H9 (cell line): ENCODE measurements around the gene DNHD1. TPM values are rescaled to one million over a fixed set of nuclear protein-coding genes. Genes with fewer than 3 reads are reported as not detected.

Experiments used
- DNase-seq: peaks from one replicate; pipeline ENCODE4 v3.0.0-alpha.2; 2017
- H2AFZ ChIP-seq: one replicate; pipeline ENCODE4 v1.6.1; 2013; ENCODE audit warnings: mild to moderate bottlenecking, low read length, control low read depth, moderate library complexity
- H2AK5ac ChIP-seq: 2 replicates; pipeline ENCODE4 v1.6.1; 2013; ENCODE audit warnings: low read length, control low read depth, mixed read lengths; ENCODE audit not compliant: insufficient read length
- H2BK120ac ChIP-seq: one replicate; pipeline ENCODE4 v1.6.1; 2013; ENCODE audit warnings: low read depth, mild to moderate bottlenecking, low read length, control low read depth, inconsistent platforms; ENCODE audit not compliant: poor library complexity, severe bottlenecking
- H2BK12ac ChIP-seq: 2 replicates; pipeline ENCODE4 v1.6.1; 2013; ENCODE audit warnings: low read length, control low read depth, mixed read lengths, low read depth; ENCODE audit not compliant: insufficient read length
- H2BK15ac ChIP-seq: 2 replicates; pipeline ENCODE4 v1.6.1; 2013; ENCODE audit warnings: low read depth, low read length, control low read depth
- H2BK20ac ChIP-seq: one replicate; pipeline ENCODE4 v1.6.1; 2013; ENCODE audit warnings: low read depth, mild to moderate bottlenecking, low read length, control low read depth, inconsistent platforms; ENCODE audit not compliant: poor library complexity, severe bottlenecking
- H2BK5ac ChIP-seq: 2 replicates; pipeline ENCODE4 v1.6.1; 2013; ENCODE audit warnings: low read length, control low read depth, mixed read lengths; ENCODE audit not compliant: insufficient read length
- H3K14ac ChIP-seq: 2 replicates; pipeline ENCODE4 v1.6.1; 2013; ENCODE audit warnings: low read length, control low read depth; ENCODE audit not compliant: insufficient read depth
- H3K18ac ChIP-seq: 2 replicates; pipeline ENCODE4 v1.6.1; 2013; ENCODE audit warnings: low read depth, mild to moderate bottlenecking, mixed read lengths, low read length, control low read depth; ENCODE audit not compliant: insufficient read length
- H3K23ac ChIP-seq: 2 replicates; pipeline ENCODE4 v1.6.1; 2013; ENCODE audit warnings: low read length, control low read depth, mixed read lengths, low read depth; ENCODE audit not compliant: insufficient read length
- H3K23me2 ChIP-seq: 2 replicates; pipeline ENCODE4 v1.6.1; 2013; ENCODE audit warnings: low read depth, mild to moderate bottlenecking, mixed read lengths, low read length, control low read depth; ENCODE audit not compliant: insufficient read length, poor library complexity, severe bottlenecking
- H3K27ac ChIP-seq: 2 replicates; pipeline ENCODE4 v1.5.1; 2013; ENCODE audit warnings: low read length, control low read depth, mixed read lengths, low read depth; ENCODE audit not compliant: insufficient read length
- H3K27me3 ChIP-seq: 2 replicates; pipeline ENCODE4 v1.6.1; 2013; ENCODE audit warnings: low read length, control low read depth, inconsistent platforms; ENCODE audit not compliant: insufficient read depth
- H3K4ac ChIP-seq: 2 replicates; pipeline ENCODE4 v1.6.1; 2013; ENCODE audit warnings: low read depth, mild to moderate bottlenecking, control low read depth, inconsistent platforms, low read length, moderate library complexity
- H3K4me1 ChIP-seq: 2 replicates; pipeline ENCODE4 v1.6.1; 2013; ENCODE audit warnings: low read length, control low read depth, inconsistent platforms; ENCODE audit not compliant: insufficient read depth
- H3K4me2 ChIP-seq: 2 replicates; pipeline ENCODE4 v1.6.1; 2013; ENCODE audit warnings: low read length, control low read depth, mixed read lengths; ENCODE audit not compliant: insufficient read length, insufficient read depth
- H3K56ac ChIP-seq: 2 replicates; pipeline ENCODE4 v1.6.1; 2013; ENCODE audit warnings: low read depth, mild to moderate bottlenecking, mixed read lengths, low read length, control low read depth; ENCODE audit not compliant: insufficient read length
- H3K79me1 ChIP-seq: 2 replicates; pipeline ENCODE4 v1.6.1; 2013; ENCODE audit warnings: low read depth, mild to moderate bottlenecking, moderate library complexity, low read length, control low read depth, inconsistent platforms; ENCODE audit not compliant: insufficient read depth, poor library complexity, severe bottlenecking
- H3K79me2 ChIP-seq: 2 replicates; pipeline ENCODE4 v1.6.1; 2013; ENCODE audit warnings: low read length, control low read depth, inconsistent platforms; ENCODE audit not compliant: insufficient read depth
- H3K9ac ChIP-seq: 2 replicates; pipeline ENCODE4 v1.6.1; 2013; ENCODE audit warnings: low read length, control low read depth, mixed read lengths; ENCODE audit not compliant: insufficient read length; ENCODE audit errors: extremely low read depth
- H3K9me3 ChIP-seq: one replicate; pipeline ENCODE4 v1.6.1; 2013; ENCODE audit warnings: low read depth, low read length, inconsistent platforms; ENCODE audit not compliant: control insufficient read depth
- H3T11ph ChIP-seq: one replicate; pipeline ENCODE4 v1.6.1; 2013; ENCODE audit warnings: mild to moderate bottlenecking, low read length, control low read depth, inconsistent platforms
- H4K20me1 ChIP-seq: one replicate; pipeline ENCODE4 v1.6.1; 2013; ENCODE audit not compliant: control insufficient read depth, insufficient read length, insufficient read depth
- H4K5ac ChIP-seq: 2 replicates; pipeline ENCODE4 v1.6.1; 2013; ENCODE audit warnings: low read depth, mild to moderate bottlenecking, mixed read lengths, low read length, control low read depth; ENCODE audit not compliant: insufficient read length
- H4K8ac ChIP-seq: replicated peaks from 2 replicates; pipeline ENCODE4 v1.6.1; 2013; ENCODE audit warnings: low read length, control low read depth, mixed read lengths, low read depth; ENCODE audit not compliant: insufficient read length
- H4K91ac ChIP-seq: 2 replicates; pipeline ENCODE4 v1.6.1; 2013; ENCODE audit warnings: low read depth, mild to moderate bottlenecking, moderate library complexity, mixed read lengths, low read length, control low read depth; ENCODE audit not compliant: insufficient read length
- H3K27ac Mint-ChIP-seq, 3 experiments: 2 replicates in 2 of 3; 3 replicates in 1 of 3; pipeline ENCODE4 v1.8.0; 2020 to 2021; ENCODE audit warnings: mixed read lengths in 3 of 3, mild to moderate bottlenecking in 1 of 3, moderate library complexity in 1 of 3
- H3K27me3 Mint-ChIP-seq: 2 replicates; pipeline ENCODE4 v1.8.0; 2021; ENCODE audit warnings: low read depth, mild to moderate bottlenecking, moderate library complexity, mixed read lengths
- H3K36me3 Mint-ChIP-seq, 3 experiments: 2 replicates in 2 of 3; 3 replicates in 1 of 3; pipeline ENCODE4 v1.8.0; 2020 to 2021; ENCODE audit warnings: low read depth in 3 of 3, mixed read lengths in 3 of 3; ENCODE audit not compliant: insufficient read depth in 1 of 3
- H3K4me1 Mint-ChIP-seq, 2 experiments: 2 replicates each; pipeline ENCODE4 v1.8.0; 2020; ENCODE audit warnings: mixed read lengths in 2 of 2
- H3K4me3 Mint-ChIP-seq, 2 experiments: 2 replicates in 1 of 2; 3 replicates in 1 of 2; pipeline ENCODE4 v1.8.0; 2020 to 2021; ENCODE audit warnings: mild to moderate bottlenecking in 2 of 2, mixed read lengths in 2 of 2, moderate library complexity in 1 of 2
- H3K9me3 Mint-ChIP-seq, 2 experiments: 2 replicates in 1 of 2; 3 replicates in 1 of 2; pipeline ENCODE4 v1.8.0; 2020; ENCODE audit warnings: mild to moderate bottlenecking in 2 of 2, mixed read lengths in 2 of 2, moderate library complexity in 1 of 2
- CTCF ChIP-seq: fragments of 200-600 bp; sonication (generic); conservative IDR thresholded peaks from 3 replicates; pipeline ENCODE4 v1.8.0; 2021; ENCODE audit warnings: antibody characterized with exemption, mild to moderate bottlenecking
- WGBS: extraction: QIAGEN DNeasy Blood & Tissue Kit; methylation state at CpG from one replicate; pipeline ENCODE4 v1.1.7; 2013; ENCODE audit warnings: missing lambda C conversion rate, low lambda C conversion rate, mixed read lengths; ENCODE audit not compliant: insufficient read length; ENCODE audit errors: extremely low coverage; 5-methylcytosine and 5-hydroxymethylcytosine counted together
- total RNA-seq: library from RNA; stranded (reverse); gene quantifications from 2 replicates; pipeline ENCODE4 v1.2.1, GENCODE V29; 2021

DNHD1 gene
- total RNA-seq, 1 experiment from 2014 or later, result 3.5 TPM

- no peak overlapping the region for H3K18ac ChIP-seq
- H3K56ac ChIP-seq, result no peak overlapping the region
- H2AK5ac ChIP-seq, result no peak overlapping the region
- no peak overlapping the region for H4K5ac ChIP-seq
- WGBS, result no CpG with 5 or more reads among the region's 3 CpGs
- H3K27ac ChIP-seq, result no peak overlapping the region
- no peak for DNase-seq
- H4K20me1 ChIP-seq, result no peaks in the 10 kb centered on the region
- no peak overlapping the region for H3K23ac ChIP-seq
- no peak overlapping the region for H4K8ac ChIP-seq
- H3T11ph ChIP-seq, result no peak overlapping the region
- H3K14ac ChIP-seq, result no peak overlapping the region
- peaks cover 0 to 5% (median 3%) of the 10 kb centered on the region in 3 experiments; a peak in 5 of 7 replicates for H3K36me3 Mint-ChIP-seq
- no peak overlapping the region for H2BK12ac ChIP-seq
- no peak for TF ChIP-seq CTCF
- no peak overlapping the region for H2BK15ac ChIP-seq
- no peak overlapping the region for H3K4me3 Mint-ChIP-seq
- no peaks in the 10 kb centered on the region for H3K79me1 ChIP-seq
- H2BK120ac ChIP-seq, result no peak overlapping the region
- no peak overlapping the region for H2BK20ac ChIP-seq
- H3K9me3 ChIP-seq, result no peaks in the 10 kb centered on the region
- H3K9me3 Mint-ChIP-seq, result no peaks in the 10 kb centered on the region
- H2BK5ac ChIP-seq, result no peak overlapping the region
- H3K4me1 ChIP-seq, result no peaks in the 10 kb centered on the region
- H3K79me2 ChIP-seq, result no peaks in the 10 kb centered on the region
- H3K9ac ChIP-seq, result no peak overlapping the region
- H3K4me2 ChIP-seq, result no peak overlapping the region
- H3K4ac ChIP-seq, result no peak overlapping the region
- H4K91ac ChIP-seq, result no peak overlapping the region
- no peaks in the 10 kb centered on the region for H3K27me3 ChIP-seq
- H3K27me3 Mint-ChIP-seq, result no peaks in the 10 kb centered on the region
- H3K27ac Mint-ChIP-seq, result no peak overlapping the region
- no peaks in the 10 kb centered on the region for H3K23me2 ChIP-seq
- H3K4me1 Mint-ChIP-seq, result no peaks in the 10 kb centered on the region
- no peak overlapping the region for H2AFZ ChIP-seq
Measured at GRCh38 chr11:6488821-6489220, 8.3 kb upstream of the DNHD1 start.
